ENCODE measurements around the gene PRKCA.

The PRKCA gene

GRCh38 chr17:66331038-66331816, 28.8 kb downstream of the PRKCA start:
- ChIA-PET POLR2A (ENCODE audit: low non-redundant PET) (no interaction called here), CTCF (no interaction called here)
- H3K27ac ChIP-seq = no peak overlapping the region
- no peak for TF ChIP-seq CTCF (conservative IDR thresholded peaks at IDR 0.05; ENCODE audit: low read depth)
- DNase-seq (ENCODE audit: low spot score) = no peak

DNA sequence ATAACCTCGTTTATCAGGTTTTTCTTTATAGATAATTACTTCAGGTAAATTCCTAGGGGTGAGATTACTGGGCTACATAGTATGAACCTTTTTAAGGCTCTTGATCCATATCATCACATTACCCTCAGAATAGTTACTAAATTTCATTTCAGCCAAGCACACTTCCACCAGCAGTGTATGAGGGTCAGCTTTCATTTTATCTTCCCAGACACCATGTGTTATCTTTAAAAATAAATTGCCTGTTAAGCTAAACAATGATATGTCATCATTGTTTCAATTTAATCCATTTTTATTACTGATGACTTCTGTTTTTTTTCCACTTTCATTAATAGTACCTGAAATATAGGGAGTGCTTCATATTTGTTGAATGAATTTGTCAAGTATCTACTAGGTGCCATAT, 33.4 kb downstream of the PRKCA start:
- CTCF ChIA-PET = no interaction called here
- H3K27ac ChIP-seq = no peak overlapping the region
- no peak for DNase-seq (ENCODE audit: low spot score)
- TF ChIP-seq CTCF (conservative IDR thresholded peaks at IDR 0.05; ENCODE audit: low read depth) = no peak
- POLR2A ChIA-PET (ENCODE audit: low non-redundant PET) = no interaction called here

DNA sequence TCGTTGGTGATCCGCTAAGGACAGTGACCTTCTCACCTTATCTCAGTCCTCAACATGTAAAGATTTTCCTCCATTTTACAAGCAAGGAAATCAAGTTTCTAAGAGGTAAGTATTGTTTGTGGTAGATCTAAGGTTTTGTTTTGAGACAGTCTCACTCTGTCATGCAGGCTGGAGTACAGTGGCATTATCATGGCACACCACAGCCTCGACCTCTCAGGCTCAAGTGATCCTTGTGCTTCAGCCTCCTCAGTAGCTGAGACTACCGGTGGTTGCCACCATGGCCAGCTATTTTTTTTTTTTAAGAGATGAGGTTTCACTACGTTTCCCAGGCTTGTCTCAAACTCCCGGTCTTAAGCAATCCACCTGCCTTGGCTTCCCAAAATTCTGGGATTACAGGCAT, 34.9 kb downstream of the PRKCA start:
- H3K27ac ChIP-seq = no peak overlapping the region
- no peak for TF ChIP-seq CTCF (conservative IDR thresholded peaks at IDR 0.05; ENCODE audit: low read depth)
- no peak for DNase-seq (ENCODE audit: low spot score)
- ChIA-PET POLR2A (ENCODE audit: low non-redundant PET) (no interaction called here), CTCF (no interaction called here)

DNA sequence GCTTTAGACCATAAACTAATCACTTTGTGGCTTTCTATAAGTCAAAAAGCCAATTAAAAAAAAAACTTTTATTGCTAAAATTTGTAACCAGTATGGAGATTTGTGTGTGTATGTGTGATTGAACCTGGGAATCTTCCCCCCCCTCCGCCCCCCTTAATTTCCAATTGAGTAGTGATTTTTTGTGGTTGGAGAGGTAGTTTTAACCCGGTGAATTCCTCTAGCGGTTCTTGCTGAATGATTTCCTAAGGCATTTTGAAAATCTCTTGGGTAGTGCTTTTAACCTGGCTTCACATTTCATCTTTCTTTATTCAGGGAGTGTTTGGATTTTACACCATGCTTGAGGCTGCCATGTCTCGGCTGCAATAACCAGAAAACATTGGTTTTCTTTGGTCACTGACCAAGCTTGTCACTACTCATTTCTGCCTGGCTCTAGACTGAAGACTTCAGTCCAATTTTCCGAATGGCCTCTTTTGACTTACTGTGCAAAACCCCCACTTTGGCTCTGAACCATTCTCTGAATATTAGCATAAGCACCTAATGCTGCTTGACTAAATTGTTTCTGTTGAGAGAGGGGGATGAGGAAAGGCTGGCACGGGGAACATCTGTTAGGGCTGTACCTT, 35.6 kb downstream of the PRKCA start:
- no peak for TF ChIP-seq CTCF (conservative IDR thresholded peaks at IDR 0.05; ENCODE audit: low read depth)
- DNase-seq (ENCODE audit: low spot score) = no peak
- H3K27ac ChIP-seq = no peak overlapping the region
- CTCF ChIA-PET = no interaction called here
- POLR2A ChIA-PET (ENCODE audit: low non-redundant PET) = no interaction called here

GRCh38 chr17:66338937-66339336, 36.5 kb downstream of the PRKCA start:
- TF ChIP-seq CTCF (conservative IDR thresholded peaks at IDR 0.05; ENCODE audit: low read depth) = no peak
- CTCF ChIA-PET = interaction anchor here (0.6 kb wide), 1 partner anchor 191 kb away, joined by 3 read pairs; no protein-coding TSS in a partner anchor
- POLR2A ChIA-PET (ENCODE audit: low non-redundant PET) = no interaction called here
- no peak overlapping the region for H3K27ac ChIP-seq
- DNase-seq (ENCODE audit: low spot score) = no peak

- CTCF ChIA-PET = interaction anchor here (0.6 to 0.7 kb wide), 3 partner anchors 176 to 547 kb away, joined by 3 read pairs; no protein-coding TSS in a partner anchor
- POLR2A ChIA-PET (ENCODE audit: low non-redundant PET) = no interaction called here
- no peak overlapping the region for H3K27ac ChIP-seq
- no peak for DNase-seq (ENCODE audit: low spot score)
- TF ChIP-seq CTCF (conservative IDR thresholded peaks at IDR 0.05; ENCODE audit: low read depth) = no peak
Observed at GRCh38 chr17:66339561-66339960, 37.1 kb downstream of the PRKCA start.
